CD4-positive, alpha-beta T cell treated with Interleukin-10 for 1 hour (primary cell): ENCODE results near the gene PER3.
A peak's percentile ranks its signal among the peaks of the same experiment; 100 is the strongest.

Experiments
- DNase-seq: peaks from one replicate; pipeline ENCODE4 v3.0.0-alpha.2; 2020

Gene PER3

DNA sequence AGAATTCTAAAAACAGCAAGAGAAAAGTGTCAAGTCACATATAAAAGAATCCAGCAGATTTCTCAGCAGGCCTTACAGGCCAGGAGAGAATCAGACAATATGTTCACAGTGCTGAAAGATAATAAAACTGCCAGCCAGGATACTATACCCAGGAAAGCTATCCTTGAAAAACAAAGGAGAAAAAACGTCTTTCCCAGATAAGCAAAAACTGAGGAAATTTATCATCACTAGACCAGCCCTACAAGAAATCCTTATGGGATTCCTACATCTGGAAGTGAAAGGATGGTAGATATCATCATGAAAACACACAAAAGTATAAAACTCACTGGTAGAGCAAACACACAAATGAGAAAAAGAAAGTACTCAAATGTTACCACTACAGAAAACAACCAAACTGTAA, 93.9 kb downstream of the PER3 start:
- no peak for DNase-seq

DNA sequence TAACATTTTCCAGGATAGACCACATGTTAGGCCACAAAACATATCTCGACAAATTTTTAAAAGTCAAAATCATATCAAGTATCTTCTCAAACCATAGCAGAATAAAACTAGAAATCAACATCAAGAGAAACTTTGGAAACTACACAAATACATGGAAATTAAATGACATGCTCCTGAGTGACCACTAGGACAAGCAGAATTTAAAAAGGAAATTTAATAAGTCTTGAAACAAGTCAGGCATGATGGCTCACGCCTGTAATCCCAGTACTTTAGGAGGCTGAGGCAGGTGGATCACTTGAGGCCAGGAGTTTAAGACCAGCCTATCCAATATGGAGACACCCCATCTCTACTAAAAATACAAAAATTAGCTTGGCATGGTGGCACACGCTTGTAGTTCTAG, 95.1 kb downstream of the PER3 start:
- DNase-seq = no peak

DNA sequence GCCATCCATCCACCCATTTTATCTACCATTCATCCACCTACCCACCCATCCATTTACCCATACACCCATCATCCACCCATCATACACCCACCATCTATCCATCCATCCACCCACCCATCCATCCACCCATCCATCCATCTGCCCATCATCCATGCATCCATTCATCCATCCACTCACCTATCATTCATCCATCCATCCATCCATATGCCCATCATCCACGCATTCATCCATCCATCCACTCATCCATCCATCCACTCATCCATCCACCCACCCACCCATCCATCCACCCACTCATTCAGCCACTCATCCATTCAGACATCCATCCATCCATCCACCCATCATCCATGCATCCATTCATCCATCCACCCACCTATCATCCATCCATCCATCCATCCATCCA, 100.7 kb downstream of the PER3 start:
- DNase-seq = no peak

DNA sequence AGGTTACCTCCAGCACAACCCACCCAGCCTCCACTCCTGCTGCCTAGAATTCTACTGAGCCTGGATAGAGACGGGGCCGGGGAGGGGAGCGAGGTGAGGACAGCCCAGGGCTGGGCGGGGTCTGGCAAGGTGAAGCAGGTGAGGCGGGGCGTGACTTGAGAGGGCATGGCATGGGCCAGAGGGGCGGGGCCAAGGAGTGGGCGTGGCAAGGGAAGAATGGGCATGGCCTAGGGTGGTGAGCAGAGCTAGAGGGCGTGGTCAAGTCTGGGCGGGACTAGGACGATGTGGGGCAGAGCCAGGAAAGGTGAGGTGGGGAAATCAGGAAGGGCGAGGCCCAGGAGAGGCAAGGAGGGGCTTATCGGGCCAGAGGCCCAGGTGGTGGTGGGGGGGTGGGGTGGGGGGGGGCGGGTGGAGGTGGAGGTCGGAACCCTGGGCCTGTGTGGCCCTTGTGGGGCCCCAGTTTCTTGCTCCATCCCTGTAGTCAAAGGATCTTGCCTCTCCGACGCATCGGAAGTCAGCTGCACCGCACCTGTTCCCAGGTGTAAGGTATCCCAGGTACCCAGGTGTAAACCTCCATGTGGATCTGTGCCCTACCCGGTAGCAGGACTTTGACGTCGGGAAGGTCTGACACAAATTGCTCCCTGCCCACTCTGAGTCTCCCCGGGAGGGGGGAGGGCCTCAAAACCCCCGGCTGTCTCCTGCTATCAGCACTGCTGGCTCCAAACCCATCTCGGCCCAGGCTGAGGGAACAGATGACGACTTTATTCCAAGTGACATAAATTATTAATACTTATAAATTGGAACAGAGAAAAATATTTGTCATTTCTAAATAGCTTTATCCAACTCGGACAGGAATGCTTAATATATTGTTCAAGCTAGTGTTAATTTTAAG, 101.7 kb downstream of the PER3 start:
- peak; percentile 5 for DNase-seq

DNA sequence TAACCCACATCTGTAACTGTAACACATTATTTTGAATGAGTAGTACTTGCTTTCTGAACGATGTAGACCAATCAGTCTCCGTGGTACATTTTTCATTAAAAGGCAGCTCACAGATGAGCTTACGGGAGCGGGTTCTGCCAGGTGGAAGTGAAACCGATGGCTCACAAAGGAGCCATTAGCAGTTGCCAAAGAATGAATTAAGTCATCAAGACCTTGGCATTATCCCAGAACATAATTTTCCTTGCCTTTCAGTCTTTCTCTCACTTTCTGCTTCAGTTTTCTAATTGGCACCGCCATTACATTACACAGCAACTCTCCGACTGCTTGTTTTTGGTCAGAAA, 102.3 kb downstream of the PER3 start:
- DNase-seq = no peak

DNA sequence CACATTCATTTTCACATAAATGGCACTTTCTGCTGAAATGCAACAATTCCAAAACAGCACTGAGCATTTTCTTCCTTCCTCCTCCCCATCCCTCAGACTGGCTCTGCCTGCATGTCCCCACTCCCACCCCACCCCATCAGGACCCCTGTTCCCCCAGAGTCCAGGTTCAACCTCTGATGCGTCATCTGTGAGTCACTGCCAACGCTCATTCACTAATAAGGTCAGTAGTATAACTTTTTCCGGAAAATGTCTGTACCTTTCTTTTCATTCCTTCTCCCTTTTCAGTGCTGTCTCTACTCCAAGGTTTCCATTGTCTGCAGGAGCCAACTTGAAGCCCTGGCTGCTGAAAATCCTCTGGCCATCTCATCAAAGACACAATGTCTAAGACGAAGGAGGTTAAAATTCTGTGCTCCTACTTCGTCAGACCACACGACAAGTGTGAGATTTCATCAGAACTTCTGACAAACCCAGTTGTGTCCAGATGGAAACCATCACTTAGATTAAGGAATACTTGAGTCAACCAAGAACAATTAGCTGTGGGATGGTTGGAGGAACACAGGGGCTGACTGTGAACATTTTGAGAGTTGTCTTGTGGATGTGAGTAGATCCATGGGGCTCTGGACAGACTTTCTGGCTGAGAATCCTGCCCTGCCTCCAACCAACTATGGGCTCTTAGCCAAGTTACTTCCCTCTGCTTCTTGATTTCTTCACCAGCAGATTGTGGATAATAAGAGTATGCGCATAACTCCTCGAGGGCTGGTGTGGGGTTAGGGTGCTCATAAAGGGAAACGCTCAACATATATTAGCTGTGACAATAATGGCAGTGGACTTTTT, 104.4 kb downstream of the PER3 start:
- no peak for DNase-seq

DNA sequence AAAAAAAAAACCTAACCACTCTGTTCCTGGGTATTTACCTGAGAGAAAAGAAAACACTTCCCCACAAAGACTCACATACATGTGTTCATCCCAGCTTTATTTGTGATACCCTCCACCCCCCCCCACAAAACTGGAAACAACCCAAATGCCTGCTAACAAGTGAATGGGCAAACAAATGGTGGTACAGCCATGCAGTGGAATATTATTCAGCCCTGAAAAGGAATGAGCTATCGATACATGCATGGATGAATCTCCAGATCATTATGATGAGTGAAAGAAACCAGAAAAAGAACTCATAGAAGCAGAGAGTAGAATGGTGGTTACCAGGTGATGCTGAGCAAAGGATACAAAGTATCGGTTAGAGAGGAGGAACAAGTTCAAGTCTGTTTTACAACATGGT, 106.8 kb downstream of the PER3 start:
- DNase-seq = no peak

DNA sequence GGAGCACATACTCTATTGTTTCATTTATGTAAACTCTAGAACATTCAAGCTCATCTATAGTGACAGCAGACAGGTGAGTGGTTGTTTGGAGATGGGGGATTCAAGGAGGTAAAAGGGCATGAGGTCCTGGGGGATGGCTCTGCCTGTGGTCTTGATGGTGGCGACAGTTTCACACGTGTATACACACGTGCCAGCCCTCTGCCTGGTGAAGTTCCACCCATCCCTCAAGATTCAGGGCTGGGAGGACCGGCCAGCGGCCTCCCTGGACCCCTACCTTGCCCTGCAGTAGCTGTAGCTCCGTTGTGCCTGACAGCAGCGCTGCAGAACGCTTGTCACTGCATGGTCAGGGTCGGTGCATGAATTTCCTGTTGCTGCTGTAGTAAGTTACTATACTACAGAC, 107.7 kb downstream of the PER3 start:
- DNase-seq = no peak

DNA sequence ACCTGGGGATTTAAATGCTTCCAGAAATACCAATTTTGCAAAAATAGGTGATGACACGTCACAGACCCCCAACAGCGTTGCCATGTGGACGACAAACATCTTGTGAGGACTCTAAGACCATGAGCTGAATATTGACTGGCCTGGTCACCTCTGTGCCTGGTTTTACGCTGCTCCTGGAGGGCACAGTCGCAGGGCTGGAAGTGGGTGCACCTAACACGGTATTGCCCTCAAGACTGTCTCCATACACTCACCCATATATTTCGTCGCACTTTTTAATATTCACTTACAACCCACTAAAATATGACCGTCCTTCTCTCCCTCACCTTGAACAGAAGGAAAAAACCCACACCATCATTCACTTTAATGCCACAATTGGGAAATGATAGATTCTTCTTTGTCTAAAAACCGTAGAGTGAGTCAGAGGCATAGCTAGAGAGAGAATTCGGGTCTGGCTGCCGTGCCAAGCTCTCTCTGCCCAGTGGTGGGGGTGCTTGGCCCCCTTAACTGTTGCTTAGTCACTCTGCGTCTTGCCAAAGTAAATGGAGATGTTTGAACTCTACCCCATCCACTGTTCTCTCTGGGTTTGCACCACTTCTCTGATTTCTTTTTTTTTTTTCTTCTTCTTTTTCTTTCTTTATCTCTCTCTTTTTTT, 109.6 kb downstream of the PER3 start:
- DNase-seq = no peak
